Neuronal stem cell (in vitro differentiated cells): ENCODE measurements around the gene CFAP68.

Experiments
- DNase-seq: peaks from one replicate; pipeline ENCODE4 v3.0.0-alpha.2; 2013; ENCODE audit warnings: low spot score
- H2AFZ ChIP-seq: one replicate; pipeline ENCODE4 v1.6.1; 2013; ENCODE audit warnings: mild to moderate bottlenecking, low read length, inconsistent platforms
- H2AK5ac ChIP-seq: 2 replicates; pipeline ENCODE4 v1.6.1; 2013; ENCODE audit warnings: low read depth, mild to moderate bottlenecking, inconsistent platforms, low read length, moderate library complexity, mixed read lengths
- H2BK120ac ChIP-seq: 2 replicates; pipeline ENCODE4 v1.6.1; 2013; ENCODE audit warnings: low read depth, mild to moderate bottlenecking, inconsistent platforms, low read length, moderate library complexity, mixed read lengths
- H2BK12ac ChIP-seq: one replicate; pipeline ENCODE4 v1.6.1; 2013; ENCODE audit warnings: low read length, inconsistent platforms
- H2BK15ac ChIP-seq: 2 replicates; pipeline ENCODE4 v1.6.1; 2013; ENCODE audit warnings: mild to moderate bottlenecking, low read length, inconsistent platforms, mixed read lengths
- H2BK5ac ChIP-seq: one replicate; pipeline ENCODE4 v1.6.1; 2013; ENCODE audit warnings: inconsistent platforms, mild to moderate bottlenecking, low read length, moderate library complexity
- H3K14ac ChIP-seq: one replicate; pipeline ENCODE4 v1.6.1; 2013; ENCODE audit warnings: low read length, inconsistent platforms
- H3K18ac ChIP-seq: 2 replicates; pipeline ENCODE4 v1.6.1; 2013; ENCODE audit warnings: low read length, inconsistent platforms
- H3K23ac ChIP-seq: 2 replicates; pipeline ENCODE4 v1.6.1; 2013; ENCODE audit warnings: low read depth, mild to moderate bottlenecking, mixed read lengths, low read length, inconsistent platforms; ENCODE audit not compliant: poor library complexity
- H3K27ac ChIP-seq: replicated peaks from 3 replicates; pipeline ENCODE4 v1.5.1; 2013; ENCODE audit warnings: low read length, inconsistent platforms
- H3K27me3 ChIP-seq, 3 experiments: 2 replicates each; pipeline ENCODE4 v1.6.1; 2013; ENCODE audit warnings: low read length in 3 of 3, mild to moderate bottlenecking in 2 of 3, inconsistent platforms in 1 of 3, low read depth in 1 of 3, mixed read lengths in 1 of 3, moderate library complexity in 1 of 3; ENCODE audit not compliant: control insufficient read depth in 3 of 3, insufficient read depth in 3 of 3
- H3K36me3 ChIP-seq, 2 donors: replicated peaks in 1 of 2; 2 replicates each; pipeline ENCODE4 v1.6.1; 2013; ENCODE audit warnings: low read length in 2 of 2; ENCODE audit not compliant: control insufficient read depth in 2 of 2, insufficient read depth in 2 of 2
- H3K4ac ChIP-seq: 2 replicates; pipeline ENCODE4 v1.6.1; 2013; ENCODE audit warnings: inconsistent platforms, mild to moderate bottlenecking, low read length, moderate library complexity
- H3K4me1 ChIP-seq, 2 donors: 1 replicate in 1 of 2; 2 replicates in 1 of 2; pipeline ENCODE4 v1.6.1; 2013; ENCODE audit warnings: low read length in 2 of 2, low read depth in 1 of 2; ENCODE audit not compliant: control insufficient read depth in 2 of 2, insufficient read depth in 1 of 2
- H3K4me2 ChIP-seq: one replicate; pipeline ENCODE4 v1.6.1; 2013; ENCODE audit warnings: mild to moderate bottlenecking, low read length, inconsistent platforms; ENCODE audit not compliant: insufficient read depth, poor library complexity, severe bottlenecking
- H3K4me3 ChIP-seq, 2 donors: 2 replicates each; pipeline ENCODE4 v1.5.1; 2013; ENCODE audit warnings: low read length in 2 of 2, mild to moderate bottlenecking in 2 of 2, inconsistent platforms in 1 of 2, moderate library complexity in 1 of 2
- H3K79me1 ChIP-seq: one replicate; pipeline ENCODE4 v1.6.1; 2013; ENCODE audit warnings: low read depth, mild to moderate bottlenecking, inconsistent platforms, low read length, moderate library complexity
- H3K9ac ChIP-seq: one replicate; pipeline ENCODE4 v1.6.1; 2013; ENCODE audit warnings: mild to moderate bottlenecking, low read depth, low read length, inconsistent platforms; ENCODE audit not compliant: poor library complexity
- H3K9me3 ChIP-seq, 2 donors: replicated peaks in 1 of 2; 2 replicates each; pipeline versions ENCODE3 to v1.6.1; 2013; ENCODE audit warnings: low read length in 2 of 2, mild to moderate bottlenecking in 2 of 2, inconsistent platforms in 1 of 2, low read depth in 1 of 2, mixed read lengths in 1 of 2, moderate library complexity in 1 of 2; ENCODE audit not compliant: control insufficient read depth in 2 of 2, insufficient read depth in 1 of 2
- H4K8ac ChIP-seq: one replicate; pipeline ENCODE4 v1.6.1; 2013; ENCODE audit warnings: low read depth, mild to moderate bottlenecking, inconsistent platforms, low read length, moderate library complexity
- H4K91ac ChIP-seq: one replicate; pipeline ENCODE4 v1.6.1; 2013; ENCODE audit warnings: low read length, low read depth, mild to moderate bottlenecking, inconsistent platforms; ENCODE audit not compliant: poor library complexity
- WGBS, 2 donors: extraction: QIAGEN DNeasy Blood & Tissue Kit; methylation state at CpG; one replicate each; pipeline ENCODE4 v1.1.7; 2013; ENCODE audit warnings: missing lambda C conversion rate in 2 of 2, mixed read lengths in 1 of 2; ENCODE audit not compliant: insufficient read length in 2 of 2, insufficient replicate concordance in 1 of 2; ENCODE audit errors: extremely low coverage in 2 of 2; 5-methylcytosine and 5-hydroxymethylcytosine counted together

CFAP68 gene

GRCh38 chr11:111846063-111846462, 33.3 kb upstream of the CFAP68 start:
- Histone ChIP-seq H4K91ac (no peak overlapping the region), H2BK12ac (no peak overlapping the region), H2BK5ac (no peak overlapping the region), H2BK15ac (no peak overlapping the region), H3K36me3 (peaks cover 2 to 76% of the 10 kb centered on the region in 2 donors), H2BK120ac (no peak overlapping the region), H3K27ac (no peak overlapping the region), H3K4me3 (no peak overlapping the region), H3K18ac (no peak overlapping the region), H3K4ac (no peak overlapping the region), H3K14ac (no peak overlapping the region), H3K9ac (no peak overlapping the region), H3K27me3 (no peaks in the 10 kb centered on the region), H3K9me3 (no peaks in the 10 kb centered on the region), H3K4me1 (peaks cover 0 to 14% of the 10 kb centered on the region in 2 donors), H4K8ac (no peak overlapping the region), H2AK5ac (no peak overlapping the region), H3K79me1 (no peaks in the 10 kb centered on the region), H3K23ac (no peak overlapping the region), H2AFZ (no peak overlapping the region), H3K4me2 (no peak overlapping the region)
- no peak for DNase-seq
- no CpG with 5 or more reads among the region's 2 CpGs for WGBS, 2 donors

- Histone ChIP-seq H3K23ac (no peak overlapping the region), H2AK5ac (no peak overlapping the region), H2BK12ac (no peak overlapping the region), H3K14ac (no peak overlapping the region), H3K4me2 (no peak overlapping the region), H3K27ac (no peak overlapping the region), H3K9ac (no peak overlapping the region), H2BK120ac (no peak overlapping the region), H4K91ac (no peak overlapping the region), H2BK5ac (no peak overlapping the region), H3K4me1 (peaks cover 0 to 11% of the 10 kb centered on the region in 2 donors), H3K9me3 (no peaks in the 10 kb centered on the region), H3K4me3 (no peak overlapping the region), H3K4ac (no peak overlapping the region), H2BK15ac (no peak overlapping the region), H4K8ac (no peak overlapping the region), H3K27me3 (no peaks in the 10 kb centered on the region), H3K18ac (no peak overlapping the region), H3K36me3 (peaks cover 2 to 81% of the 10 kb centered on the region in 2 donors), H3K79me1 (no peaks in the 10 kb centered on the region), H2AFZ (no peak overlapping the region)
- no peak for DNase-seq
- WGBS, 2 donors, result no CpG with 5 or more reads among the region's 1 CpG
These were observed 32.7 kb upstream of the CFAP68 start for GRCh38 chr11:111846636-111847035.

GRCh38 chr11:111849631-111850030, 29.7 kb upstream of the CFAP68 start:
- H3K36me3 ChIP-seq, result peaks cover 4 to 83% of the 10 kb centered on the region in 2 donors
- H3K9me3 ChIP-seq, result no peaks in the 10 kb centered on the region
- H3K27me3 ChIP-seq, result no peaks in the 10 kb centered on the region
- no peak overlapping the region for H2BK5ac ChIP-seq
- no peak overlapping the region for H3K4ac ChIP-seq
- WGBS, 2 donors, result no CpG with 5 or more reads among the region's 3 CpGs
- H3K9ac ChIP-seq, result no peak overlapping the region
- H3K4me1 ChIP-seq, result peaks cover 0 to 11% of the 10 kb centered on the region in 2 donors
- no peak overlapping the region for H4K91ac ChIP-seq
- no peak overlapping the region for H3K4me3 ChIP-seq
- no peak overlapping the region for H2AK5ac ChIP-seq
- H2BK15ac ChIP-seq, result no peak overlapping the region
- H3K14ac ChIP-seq, result no peak overlapping the region
- H2BK12ac ChIP-seq, result no peak overlapping the region
- H3K79me1 ChIP-seq, result no peaks in the 10 kb centered on the region
- no peak overlapping the region for H3K23ac ChIP-seq
- no peak overlapping the region for H4K8ac ChIP-seq
- no peak overlapping the region for H2BK120ac ChIP-seq
- H3K18ac ChIP-seq, result no peak overlapping the region
- DNase-seq, result no peak
- no peak overlapping the region for H3K27ac ChIP-seq
- no peak overlapping the region for H3K4me2 ChIP-seq
- H2AFZ ChIP-seq, result no peak overlapping the region

- no peak overlapping the region for H3K27ac ChIP-seq
- no peak overlapping the region for H2BK120ac ChIP-seq
- no peak overlapping the region for H3K14ac ChIP-seq
- H2AFZ ChIP-seq, result no peak overlapping the region
- H4K91ac ChIP-seq, result no peak overlapping the region
- no peak overlapping the region for H3K4me2 ChIP-seq
- no peak overlapping the region for H2BK12ac ChIP-seq
- no peak overlapping the region for H3K18ac ChIP-seq
- H2BK5ac ChIP-seq, result no peak overlapping the region
- no peak overlapping the region for H3K23ac ChIP-seq
- H3K9ac ChIP-seq, result no peak overlapping the region
- H3K36me3 ChIP-seq, result peaks cover 2 to 83% of the 10 kb centered on the region in 2 donors
- H3K4me3 ChIP-seq, result no peak overlapping the region
- peaks cover 0 to 9% of the 10 kb centered on the region in 2 donors for H3K4me1 ChIP-seq
- DNase-seq, result no peak
- no CpG with 5 or more reads among the region's 8 CpGs for WGBS, 2 donors
- no peaks in the 10 kb centered on the region for H3K79me1 ChIP-seq
- no peak overlapping the region for H4K8ac ChIP-seq
- H3K27me3 ChIP-seq, result no peaks in the 10 kb centered on the region
- no peak overlapping the region for H3K4ac ChIP-seq
- no peaks in the 10 kb centered on the region for H3K9me3 ChIP-seq
- no peak overlapping the region for H2BK15ac ChIP-seq
- H2AK5ac ChIP-seq, result no peak overlapping the region
These were observed 28.3 kb upstream of the CFAP68 start for GRCh38 chr11:111851067-111851466.
